ENCODE data around the gene DYNLT2.

The DYNLT2 gene

GRCh38 chr6:169738976-169739529 lies 12.3 kb downstream of the DYNLT2 start:
- in situ Hi-C loops (cut with MboI; ENCODE audit: low sequenced_read_pairs) = no loop called here

DNA sequence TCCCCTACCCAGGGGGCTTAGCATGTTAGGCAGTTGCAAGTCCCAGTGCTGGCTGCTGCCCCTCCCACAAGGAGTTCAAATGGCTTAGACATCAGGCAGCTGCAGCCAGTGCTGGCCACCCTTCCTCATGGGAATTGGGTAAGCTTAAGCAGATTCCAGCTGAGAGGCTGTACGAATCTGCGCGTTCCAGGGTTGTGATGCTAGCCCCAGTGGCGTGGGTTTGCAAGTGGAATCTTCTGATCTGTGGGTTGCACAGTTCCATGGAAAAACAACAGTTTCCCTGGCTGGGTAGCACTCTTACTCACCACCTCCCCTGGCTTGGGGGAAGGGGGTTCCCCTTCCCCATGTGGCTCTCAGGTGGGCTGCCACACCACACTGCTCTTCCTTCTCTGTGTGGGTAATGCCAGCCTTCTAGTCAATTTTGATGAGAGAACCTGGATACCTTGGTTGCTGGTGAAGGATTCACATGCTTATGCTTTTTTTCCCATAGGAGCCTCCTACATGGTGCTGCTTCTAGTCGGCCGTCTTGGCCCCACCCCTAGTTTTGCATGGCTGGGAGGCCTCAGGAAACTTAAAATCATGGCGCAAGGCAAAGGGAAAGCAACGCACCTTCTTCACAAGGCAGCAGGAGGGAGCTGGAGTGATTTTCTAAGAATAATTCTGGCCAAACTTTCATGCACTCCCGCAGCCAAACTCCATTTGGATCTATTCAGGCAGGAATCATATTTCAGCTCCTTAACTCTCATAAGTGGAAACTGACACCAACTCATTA lies 13.0 kb downstream of the DYNLT2 start:
- in situ Hi-C loops (cut with MboI; ENCODE audit: low sequenced_read_pairs) = no loop called here

- in situ Hi-C loops (cut with MboI; ENCODE audit: low sequenced_read_pairs) = no loop called here
Measured at GRCh38 chr6:169729961-169730360, 21.4 kb downstream of the DYNLT2 start.

DNA sequence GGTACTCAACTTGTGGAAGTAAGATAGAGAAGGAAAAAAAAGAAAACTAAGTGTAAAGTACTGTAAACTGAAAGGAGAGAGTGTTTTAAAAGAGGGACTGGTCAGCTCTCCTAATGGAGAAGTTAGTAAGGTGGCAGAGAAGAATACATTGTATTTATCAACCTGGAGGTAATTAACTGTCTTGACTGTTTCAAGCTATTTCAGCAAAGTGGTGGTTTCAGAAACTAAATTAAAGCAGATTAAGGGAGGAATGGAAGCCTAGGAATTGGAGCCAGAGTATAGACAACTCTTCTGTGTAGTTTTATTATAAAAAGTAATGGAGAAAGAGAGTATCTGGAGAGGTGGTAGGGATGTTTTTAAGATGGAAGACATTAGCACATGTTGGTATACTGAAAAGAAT lies 24.4 kb downstream of the DYNLT2 start:
- in situ Hi-C loops (cut with MboI; ENCODE audit: low sequenced_read_pairs) = no loop called here

DNA sequence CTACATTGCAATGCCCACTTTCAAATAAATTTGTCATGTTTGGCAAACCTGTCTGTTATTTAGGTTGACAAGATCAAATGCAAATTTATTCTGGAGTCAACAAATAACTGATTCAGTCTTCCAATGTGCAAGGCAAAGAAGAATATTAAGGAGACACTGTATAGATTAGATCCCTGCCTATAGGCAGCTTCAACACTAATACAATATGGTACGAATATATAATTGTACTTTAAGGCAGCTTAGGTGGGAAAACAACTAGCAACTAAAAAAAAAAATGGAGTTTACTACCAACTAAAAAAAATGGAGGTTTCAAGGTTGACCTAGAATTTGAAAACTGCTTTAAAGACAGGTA lies 25.3 kb downstream of the DYNLT2 start:
- in situ Hi-C loops (cut with MboI; ENCODE audit: low sequenced_read_pairs) = no loop called here

DNA sequence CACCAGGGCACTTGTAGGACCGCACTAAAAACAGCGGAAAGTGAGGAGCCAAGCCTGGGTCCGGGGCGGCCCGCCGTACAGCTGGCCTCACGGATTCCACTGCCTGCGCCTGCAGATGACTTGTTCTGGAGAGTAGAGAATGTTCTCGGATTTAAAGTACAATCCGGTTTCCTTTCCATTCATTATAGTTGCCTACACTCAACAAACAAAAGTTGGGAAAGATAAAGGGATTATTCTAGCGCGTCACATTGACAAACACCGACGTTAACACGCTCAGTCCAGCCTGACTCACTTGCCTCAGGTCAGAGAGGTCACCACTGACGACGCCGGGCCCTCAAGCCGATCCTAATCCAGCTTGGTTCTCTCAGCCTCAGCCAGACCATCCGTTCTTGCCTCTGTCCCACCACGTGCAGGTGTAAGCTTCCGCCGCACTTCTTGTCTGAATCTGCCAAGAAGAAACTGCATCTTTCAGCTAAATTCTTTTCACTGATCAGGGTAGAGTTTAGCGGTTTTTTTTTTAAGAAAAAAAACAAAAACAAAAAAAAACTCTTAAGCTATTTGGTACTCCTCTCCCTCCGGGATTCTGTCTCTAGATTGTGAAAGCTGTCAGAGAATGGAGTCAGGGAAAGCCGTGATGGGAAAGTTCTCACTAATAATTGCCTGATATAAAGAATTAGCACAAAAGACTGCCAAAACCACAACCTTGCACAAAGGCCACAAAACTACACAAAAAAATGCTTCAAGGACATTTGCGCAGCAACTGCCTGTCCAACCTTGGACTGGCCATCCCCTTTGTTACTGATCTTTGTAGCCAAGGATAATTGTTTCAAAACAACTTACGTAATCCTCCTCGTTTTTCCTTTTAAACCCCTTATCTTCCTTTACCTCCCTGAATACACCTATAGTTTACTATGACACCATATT lies 26.0 kb downstream of the DYNLT2 start:
- in situ Hi-C loops (cut with MboI; ENCODE audit: low sequenced_read_pairs) = no loop called here

DNA sequence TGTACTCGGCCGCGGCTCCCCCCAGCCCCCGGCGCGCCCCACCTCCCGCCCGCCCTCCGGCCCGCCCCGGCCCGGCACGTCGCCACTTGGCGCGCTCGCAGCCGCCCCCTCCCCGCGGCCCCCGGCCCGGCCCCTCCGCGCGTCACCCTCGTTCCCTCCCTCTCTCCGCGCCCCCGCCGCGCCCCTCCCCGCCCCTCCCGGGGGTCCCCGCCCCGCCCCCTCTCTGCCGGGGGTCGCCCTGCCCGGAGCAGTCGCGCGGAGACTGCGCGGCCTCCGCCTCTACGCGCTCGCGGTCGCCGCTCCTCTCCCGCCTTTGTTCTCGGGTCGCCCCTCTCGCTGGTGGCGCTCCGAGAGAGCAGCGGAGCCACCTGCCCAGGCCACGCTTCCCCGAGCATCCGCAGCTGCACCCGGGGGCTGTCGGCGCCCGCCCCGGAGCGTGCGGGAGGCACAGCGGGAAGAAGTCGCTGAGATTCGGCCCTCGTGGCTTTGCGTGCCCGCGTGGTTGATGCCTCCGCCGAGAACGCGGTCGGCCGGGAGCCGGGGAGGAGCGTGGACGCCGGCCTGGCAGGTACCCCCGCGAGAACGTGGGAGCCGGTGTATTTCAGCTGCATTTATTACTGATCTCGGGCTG lies 26.8 kb downstream of the DYNLT2 start, which contains the start of gene PHF10:
Gene PHF10, minus strand, starts transcription at position 7 of the 631 bp plus-strand sequence. CDS start 569 bp downstream, outside the sequence.
- in situ Hi-C loops (cut with MboI; ENCODE audit: low sequenced_read_pairs) = no loop called here

- in situ Hi-C loops (cut with MboI; ENCODE audit: low sequenced_read_pairs) = no loop called here
Measured at GRCh38 chr6:169723991-169724493, 27.3 kb downstream of the DYNLT2 start.

GRCh38 chr6:169723200-169723909 lies 28.0 kb downstream of the DYNLT2 start:
- in situ Hi-C loops (cut with MboI; ENCODE audit: low sequenced_read_pairs) = no loop called here

GRCh38 chr6:169722362-169723199 lies 28.8 kb downstream of the DYNLT2 start:
- in situ Hi-C loops (cut with MboI; ENCODE audit: low sequenced_read_pairs) = no loop called here

DNA sequence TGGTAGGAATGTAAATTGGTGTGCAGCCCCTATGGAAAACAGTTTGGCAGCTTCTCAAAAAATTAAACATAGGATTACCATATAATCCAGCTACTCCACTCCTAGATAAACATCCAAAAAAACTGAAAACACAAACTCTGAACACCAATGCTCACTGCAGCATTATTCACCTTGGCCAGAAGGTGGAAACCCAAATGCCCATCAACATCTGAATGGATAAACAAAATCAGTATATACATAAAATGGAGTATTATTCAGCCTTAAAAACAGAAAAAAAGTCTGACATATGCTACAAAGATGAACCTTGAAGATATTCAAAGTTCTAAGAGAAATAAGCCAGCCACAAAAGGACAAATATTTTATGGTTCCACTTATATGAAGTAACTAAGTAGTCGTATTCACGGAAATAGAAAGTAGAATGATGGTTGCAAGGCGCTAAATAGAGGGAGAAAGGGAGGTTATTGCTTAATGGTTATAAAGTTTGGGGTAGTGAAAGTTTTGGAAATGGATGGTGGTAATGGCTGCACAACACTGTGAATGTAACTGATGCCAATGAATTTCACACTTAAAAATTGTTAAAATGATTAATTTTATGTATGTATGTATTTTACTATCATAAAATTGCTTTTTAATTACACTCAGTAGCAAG lies 31.0 kb downstream of the DYNLT2 start:
- in situ Hi-C loops (cut with MboI; ENCODE audit: low sequenced_read_pairs) = no loop called here

DNA sequence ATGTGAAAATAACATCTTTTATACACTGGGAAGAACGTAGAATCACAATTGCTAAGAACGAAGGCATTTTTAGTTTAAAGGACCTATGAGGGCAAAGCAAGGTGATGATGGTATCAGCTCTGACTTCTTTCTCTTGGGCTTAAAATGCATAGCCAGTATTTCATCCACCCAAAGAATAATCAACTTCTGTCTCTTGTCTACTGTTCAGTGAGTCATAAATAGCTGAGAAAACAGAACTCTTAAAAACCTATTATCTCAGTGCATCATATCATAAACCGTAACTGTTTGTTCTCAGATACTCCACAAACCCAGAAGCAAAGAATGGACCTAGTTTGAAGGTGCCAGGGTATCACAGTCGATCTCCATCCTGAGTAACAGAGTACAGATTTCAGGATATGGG lies 32.3 kb downstream of the DYNLT2 start:
- in situ Hi-C loops (cut with MboI; ENCODE audit: low sequenced_read_pairs) = no loop called here

- in situ Hi-C loops (cut with MboI; ENCODE audit: low sequenced_read_pairs) = no loop called here
Measured at GRCh38 chr6:169714595-169714994, 36.8 kb downstream of the DYNLT2 start.

GRCh38 chr6:169714178-169714577 lies 37.2 kb downstream of the DYNLT2 start:
- in situ Hi-C loops (cut with MboI; ENCODE audit: low sequenced_read_pairs) = no loop called here

- in situ Hi-C loops (cut with MboI; ENCODE audit: low sequenced_read_pairs) = no loop called here
Measured at GRCh38 chr6:169710009-169710408, 41.4 kb downstream of the DYNLT2 start.

- in situ Hi-C loops (cut with MboI; ENCODE audit: low sequenced_read_pairs) = no loop called here
Measured at GRCh38 chr6:169709293-169709692, 42.1 kb downstream of the DYNLT2 start.

DNA sequence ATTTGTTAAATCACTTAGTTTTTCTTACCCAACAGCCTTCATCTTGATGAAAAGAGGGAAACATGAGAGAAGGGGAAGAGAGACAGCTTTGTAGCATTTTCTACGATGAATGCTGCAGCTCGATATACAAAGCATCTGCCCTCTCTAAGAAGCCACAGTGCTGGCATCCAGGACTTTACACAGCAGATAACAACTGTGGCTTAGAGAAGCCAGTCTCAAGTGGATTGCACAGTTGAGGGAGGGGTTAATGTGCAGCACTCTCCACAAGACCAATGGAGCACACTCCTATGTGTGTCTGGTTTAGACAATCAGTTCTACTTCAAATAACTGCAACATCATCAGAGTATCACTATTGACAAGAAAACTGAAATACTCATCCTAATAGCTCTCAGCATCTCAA lies 43.6 kb downstream of the DYNLT2 start:
- in situ Hi-C loops (cut with MboI; ENCODE audit: low sequenced_read_pairs) = no loop called here

GRCh38 chr6:169702840-169703246 lies 48.5 kb downstream of the DYNLT2 start:
- in situ Hi-C loops (cut with MboI; ENCODE audit: low sequenced_read_pairs) = no loop called here

Data from HL-60/S4 (cell line).